Tibial nerve (tissue), 4 donors: ENCODE measurements around the gene TMEM82. TPM values are rescaled to one million over a fixed set of nuclear protein-coding genes. Genes with fewer than 3 reads are reported as not detected.

ENCODE experiments used
- DNase-seq, 2 donors: peaks; one replicate each; pipeline ENCODE4 v3.0.0-alpha.2; 2019; ENCODE audit warnings: low spot score in 2 of 2
- H3K27ac ChIP-seq, 4 donors: fragments of 200-600 bp; sonication (generic) in 3 of 4; one replicate each; pipeline ENCODE4 v1.5.1; 2017 to 2019; ENCODE audit warnings: mild to moderate bottlenecking in 1 of 4
- H3K27me3 ChIP-seq, 2 donors: fragments of 200-600 bp; sonication (generic) in 1 of 2; one replicate each; pipeline versions ENCODE4 v1.5.1 to v1.6.0; 2017 to 2019
- H3K36me3 ChIP-seq, 3 donors: fragments of 200-600 bp; sonication (generic); one replicate each; pipeline ENCODE4 v1.5.1; 2018 to 2019
- H3K4me1 ChIP-seq, 4 donors: fragments of 200-600 bp; sonication (generic) in 3 of 4; one replicate each; pipeline ENCODE4 v1.5.1; 2017 to 2019
- H3K4me3 ChIP-seq, 4 donors: fragments of 200-600 bp; sonication (generic) in 3 of 4; one replicate each; pipeline ENCODE4 v1.5.1; 2017 to 2019; ENCODE audit warnings: mild to moderate bottlenecking in 1 of 4, moderate library complexity in 1 of 4
- H3K9me3 ChIP-seq, 4 donors: fragments of 200-600 bp; sonication (generic) in 3 of 4; one replicate each; pipeline ENCODE4 v1.5.1; 2017 to 2019
- CTCF ChIP-seq, 5 experiments: fragments of 200-600 bp in 3 of 5; fragments of 450-650 bp in 2 of 5; sonication (generic) in 3 of 5; IDR thresholded peaks; one replicate each; pipeline ENCODE4 v1.5.1; 2016 to 2019; ENCODE audit warnings: antibody characterized with exemption in 5 of 5, mild to moderate bottlenecking in 3 of 5, moderate library complexity in 2 of 5
- EP300 ChIP-seq, 2 donors: sonication (generic); formaldehyde crosslinking; IDR thresholded peaks; one replicate each; pipeline ENCODE4 v1.6.1; 2017; ENCODE audit warnings: antibody characterized with exemption in 2 of 2, mild to moderate bottlenecking in 1 of 2
- POLR2A ChIP-seq, 2 donors: fragments of 450-650 bp; IDR thresholded peaks; one replicate each; pipeline ENCODE4 v1.6.1; 2017; ENCODE audit warnings: antibody characterized with exemption in 2 of 2, mild to moderate bottlenecking in 2 of 2, moderate library complexity in 2 of 2
- WGBS, 2 donors: methylation state at CpG; one replicate each; pipeline ENCODE4 v1.1.5; 2018; 5-methylcytosine and 5-hydroxymethylcytosine counted together
- total RNA-seq, 4 donors: library from RNA; depleted of rRNA; stranded (reverse); fragments of >200 nt; gene quantifications; one replicate each; pipeline ENCODE4 v1.1.0, GENCODE V29; 2016

The TMEM82 gene
- total RNA-seq, 4 donors from 2014 or later = not detected

GRCh38 chr1:15761366-15762128, 19.2 kb downstream of the TMEM82 start:
- H3K9me3 ChIP-seq = no peaks in the 10 kb centered on the region
- H3K27ac ChIP-seq = peak overlapping the region in 3 of 4 donors; percentile 57 to 82 (median 80)
- TF ChIP-seq CTCF (IDR thresholded peaks at IDR 0.05) (no peak), EP300 (IDR thresholded peaks at IDR 0.05) (no peak), POLR2A (IDR thresholded peaks at IDR 0.05) (no peak)
- H3K4me3 ChIP-seq = no peak overlapping the region
- H3K36me3 ChIP-seq = peaks cover 0 to 4% (median 0%) of the 10 kb centered on the region in 3 donors
- peaks cover 0 to 35% of the 10 kb centered on the region in 2 donors for H3K27me3 ChIP-seq
- 56 to 69% methylated on average over 8 of the region's 8 CpGs for WGBS, 2 donors
- H3K4me1 ChIP-seq = peaks cover 0 to 47% (median 22%) of the 10 kb centered on the region in 4 donors
- DNase-seq = no peak

GRCh38 chr1:15762546-15762945, 20.2 kb downstream of the TMEM82 start:
- H3K4me3 ChIP-seq = no peak overlapping the region
- H3K4me1 ChIP-seq = peaks cover 0 to 38% (median 20%) of the 10 kb centered on the region in 4 donors
- H3K9me3 ChIP-seq = no peaks in the 10 kb centered on the region
- no peak overlapping the region for H3K27ac ChIP-seq
- peaks cover 0 to 4% (median 0%) of the 10 kb centered on the region in 3 donors for H3K36me3 ChIP-seq
- H3K27me3 ChIP-seq = peaks cover 0 to 25% of the 10 kb centered on the region in 2 donors
- TF ChIP-seq EP300 (IDR thresholded peaks at IDR 0.05) (no peak), POLR2A (IDR thresholded peaks at IDR 0.05) (no peak), CTCF (IDR thresholded peaks at IDR 0.05) (no peak)
- WGBS, 2 donors = 74 to 79% methylated on average over 10 of the region's 10 CpGs
- no peak for DNase-seq

GRCh38 chr1:15764269-15764764, 22.0 kb downstream of the TMEM82 start:
- peak overlapping the region in 1 of 4 donors; percentile 41 for H3K27ac ChIP-seq
- WGBS, 2 donors = 59 to 78% methylated on average over 7 to 10 of the region's 10 CpGs
- no peak for TF ChIP-seq EP300 (IDR thresholded peaks at IDR 0.05)
- TF ChIP-seq POLR2A (IDR thresholded peaks at IDR 0.05) = no peak
- TF ChIP-seq CTCF (IDR thresholded peaks at IDR 0.05) = no peak
- H3K4me3 ChIP-seq = no peak overlapping the region
- no peak for DNase-seq
- H3K36me3 ChIP-seq = peaks cover 0 to 4% (median 0%) of the 10 kb centered on the region in 3 donors
- no peaks in the 10 kb centered on the region for H3K9me3 ChIP-seq
- H3K4me1 ChIP-seq = peaks cover 0 to 20% (median 4%) of the 10 kb centered on the region in 4 donors
- peaks cover 0 to 8% of the 10 kb centered on the region in 2 donors for H3K27me3 ChIP-seq

GRCh38 chr1:15764890-15765289, 22.6 kb downstream of the TMEM82 start:
- Histone ChIP-seq H3K27ac (peak overlapping the region in 1 of 4 donors; percentile 41), H3K4me1 (peaks cover 0 to 14% (median 2%) of the 10 kb centered on the region in 4 donors), H3K9me3 (no peaks in the 10 kb centered on the region), H3K36me3 (peaks cover 0 to 4% (median 0%) of the 10 kb centered on the region in 3 donors), H3K4me3 (no peak overlapping the region), H3K27me3 (peaks cover 0 to 3% of the 10 kb centered on the region in 2 donors)
- TF ChIP-seq EP300 (IDR thresholded peaks at IDR 0.05) = no peak
- TF ChIP-seq POLR2A (IDR thresholded peaks at IDR 0.05) = no peak
- TF ChIP-seq CTCF (IDR thresholded peaks at IDR 0.05) = no peak
- DNase-seq = no peak
- WGBS, 2 donors = 87 to 91% methylated on average over 3 to 15 of the region's 15 CpGs
